LoVo (cell line): ENCODE results near the gene ASB8.
A peak's percentile ranks its signal among the peaks of the same experiment; 100 is the strongest.
"Not testable (repeated sequence)": the region's sequence is repeated elsewhere in the genome, so short reads cannot be mapped to it uniquely, and the experiment has no call there.

Source experiments
- DNase-seq: peaks from one replicate; pipeline ENCODE4 v3.0.0-alpha.2; 2016; ENCODE audit warnings: low spot score

ASB8 gene

DNA sequence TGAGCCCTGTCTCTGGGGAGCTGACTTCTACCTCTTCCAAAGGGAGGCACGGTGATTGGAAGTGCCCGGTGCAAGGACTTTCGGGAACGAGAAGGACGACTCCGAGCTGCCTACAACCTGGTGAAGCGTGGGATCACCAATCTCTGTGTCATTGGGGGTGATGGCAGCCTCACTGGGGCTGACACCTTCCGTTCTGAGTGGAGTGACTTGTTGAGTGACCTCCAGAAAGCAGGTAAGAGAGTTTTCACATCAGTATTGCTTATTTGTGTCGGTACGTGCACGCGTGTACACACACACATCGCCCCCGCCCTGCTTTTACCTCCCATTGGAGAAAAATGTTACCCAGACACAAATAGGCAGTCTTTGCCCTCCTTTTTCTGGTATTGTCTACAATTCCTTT, 24.5 kb downstream of the ASB8 start:
- no peak for DNase-seq

DNA sequence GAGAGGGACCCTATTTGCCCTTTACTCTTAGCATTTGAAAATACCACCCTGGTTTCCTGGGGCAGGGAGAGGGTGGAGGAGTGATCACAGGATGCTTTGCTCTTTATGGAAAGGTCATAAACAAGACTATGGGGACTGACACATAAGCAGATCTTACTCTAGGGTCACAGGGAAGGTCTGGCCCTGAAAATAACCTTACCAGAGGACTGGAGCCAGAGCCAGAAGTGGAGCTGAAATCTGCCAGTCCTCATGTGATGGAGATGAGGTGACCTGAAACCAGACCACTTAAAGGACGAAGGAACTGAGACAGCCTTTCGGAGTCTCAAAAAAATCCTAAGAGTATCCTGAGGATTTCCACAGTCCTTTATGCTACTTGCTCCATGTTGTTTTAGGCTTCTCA, 25.8 kb downstream of the ASB8 start:
- no peak for DNase-seq

DNA sequence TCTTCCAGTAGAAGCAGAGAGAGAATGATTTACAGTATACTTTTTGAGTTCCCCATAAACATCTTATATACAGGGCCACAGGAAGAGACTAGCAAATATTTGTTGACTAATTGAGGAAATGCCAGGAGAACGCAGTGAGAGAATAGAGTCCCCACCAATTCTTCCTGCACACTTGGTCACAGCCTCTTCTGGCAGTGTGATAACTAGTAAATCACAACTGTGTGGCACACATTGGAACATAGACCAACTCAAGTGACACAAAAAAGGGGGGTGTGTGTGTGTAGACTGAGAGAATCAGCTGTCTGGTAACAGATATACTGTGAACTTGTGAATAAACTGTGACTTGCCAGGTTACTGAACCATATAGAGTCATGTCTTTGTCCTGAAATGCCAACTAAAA, 27.9 kb downstream of the ASB8 start:
- no peak for DNase-seq

DNA sequence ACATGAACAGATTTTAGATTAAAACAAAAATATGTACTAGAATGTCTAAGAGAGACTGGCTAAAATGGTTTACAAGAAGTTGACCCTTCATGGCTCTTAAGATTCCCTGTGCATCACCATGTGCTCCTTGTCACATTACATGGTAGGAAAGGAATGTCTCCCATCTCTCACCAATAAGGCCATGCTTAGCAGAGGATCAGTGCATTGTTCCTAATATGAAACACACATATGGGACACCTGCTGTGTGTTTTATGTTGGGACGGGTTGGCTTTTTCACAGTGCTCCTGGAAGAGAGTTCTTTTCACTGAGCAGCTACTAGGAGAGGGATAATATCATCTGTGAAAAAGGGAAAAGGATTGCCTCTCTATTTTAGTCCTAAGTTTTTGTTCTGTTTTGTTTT, 28.5 kb downstream of the ASB8 start:
- no peak for DNase-seq

DNA sequence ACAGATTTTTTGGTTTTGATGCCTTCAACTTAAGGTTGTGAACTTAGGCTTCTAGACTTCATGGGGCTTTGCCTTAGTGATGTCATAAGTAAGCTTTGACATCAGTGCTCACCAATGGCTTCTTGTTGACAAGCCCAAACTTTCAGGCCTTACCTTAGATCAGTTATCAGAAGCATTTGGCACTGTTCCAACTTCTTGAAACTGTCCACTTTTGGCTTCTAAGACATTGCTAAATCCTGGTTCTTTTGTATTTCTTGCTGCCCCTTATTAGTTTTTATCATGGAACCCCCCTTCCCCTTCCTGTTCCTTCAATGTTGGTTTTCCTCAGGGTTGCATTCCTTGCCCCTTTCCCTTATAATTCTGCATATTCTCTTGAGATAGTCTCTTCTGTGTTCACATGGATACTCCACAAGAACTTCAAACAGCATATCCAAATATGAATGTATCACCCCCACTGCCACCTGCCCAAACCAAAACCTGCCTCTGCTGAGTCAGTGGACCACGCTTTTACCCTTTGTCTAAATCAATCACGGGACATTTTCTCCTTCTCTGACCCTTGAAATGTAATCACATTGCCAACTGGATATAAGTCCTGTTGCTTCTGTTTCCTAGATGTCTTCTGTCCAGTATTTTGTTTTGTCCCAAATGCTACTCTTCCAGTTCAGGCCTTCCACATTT, 30.2 kb downstream of the ASB8 start:
- no peak for DNase-seq

DNA sequence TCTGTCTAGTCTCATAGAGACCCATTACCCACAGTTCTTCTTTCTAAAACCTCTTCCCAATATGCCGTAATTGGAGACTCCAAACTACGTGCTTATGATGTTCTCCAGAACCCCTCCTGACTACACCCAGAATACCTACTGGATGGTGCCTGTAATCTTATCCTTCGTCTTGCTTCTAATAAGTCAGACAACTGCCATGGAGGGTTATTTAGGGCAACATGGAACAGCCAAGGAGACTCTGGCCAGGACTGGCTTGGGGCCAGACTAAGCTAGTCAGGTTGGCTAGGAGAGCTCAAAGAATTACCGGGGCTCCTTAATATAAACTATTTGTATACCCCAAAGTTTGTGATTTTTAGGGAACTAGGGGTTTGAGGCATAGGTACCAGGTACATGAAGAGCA, 31.3 kb downstream of the ASB8 start:
- no peak for DNase-seq

DNA sequence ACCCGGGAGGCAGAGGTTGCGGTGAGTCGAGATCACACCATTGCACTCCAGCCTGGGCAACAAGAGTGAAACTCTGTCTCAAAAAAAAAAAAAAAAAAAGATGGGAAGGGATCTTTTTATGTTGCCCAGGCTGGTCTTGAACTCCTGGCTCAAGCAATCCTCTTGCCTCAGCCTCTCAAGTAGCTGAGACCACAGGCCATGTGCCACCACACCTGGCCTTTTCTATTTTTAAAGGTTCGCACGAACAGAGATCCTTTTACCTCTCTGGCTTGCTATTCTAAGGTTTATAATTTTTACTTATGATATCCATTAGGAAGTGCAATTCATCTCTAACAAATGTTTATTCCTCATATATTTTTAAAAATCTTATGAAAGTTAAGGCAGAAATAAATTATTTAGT, 31.8 kb downstream of the ASB8 start:
- not testable (repeated sequence) for DNase-seq

DNA sequence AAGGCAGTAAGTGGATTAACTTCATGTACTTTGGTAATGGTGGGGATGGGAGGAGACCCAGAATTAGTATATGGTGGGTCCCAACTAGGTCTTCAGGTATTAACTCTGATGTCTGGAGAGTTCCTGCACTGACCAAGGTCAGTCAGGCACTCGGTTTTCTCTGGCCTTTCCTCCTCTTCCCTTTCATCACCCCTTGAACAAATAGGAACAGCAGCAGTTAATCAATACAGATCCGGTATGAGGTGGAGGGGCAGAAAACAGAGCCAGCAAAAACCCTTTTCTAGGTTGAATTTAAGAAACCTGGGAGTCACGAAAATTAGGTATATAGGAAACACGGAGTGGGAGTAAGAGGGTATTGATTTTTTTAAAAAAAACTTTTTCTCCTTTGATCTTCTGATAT, 34.1 kb downstream of the ASB8 start:
- DNase-seq = no peak

DNA sequence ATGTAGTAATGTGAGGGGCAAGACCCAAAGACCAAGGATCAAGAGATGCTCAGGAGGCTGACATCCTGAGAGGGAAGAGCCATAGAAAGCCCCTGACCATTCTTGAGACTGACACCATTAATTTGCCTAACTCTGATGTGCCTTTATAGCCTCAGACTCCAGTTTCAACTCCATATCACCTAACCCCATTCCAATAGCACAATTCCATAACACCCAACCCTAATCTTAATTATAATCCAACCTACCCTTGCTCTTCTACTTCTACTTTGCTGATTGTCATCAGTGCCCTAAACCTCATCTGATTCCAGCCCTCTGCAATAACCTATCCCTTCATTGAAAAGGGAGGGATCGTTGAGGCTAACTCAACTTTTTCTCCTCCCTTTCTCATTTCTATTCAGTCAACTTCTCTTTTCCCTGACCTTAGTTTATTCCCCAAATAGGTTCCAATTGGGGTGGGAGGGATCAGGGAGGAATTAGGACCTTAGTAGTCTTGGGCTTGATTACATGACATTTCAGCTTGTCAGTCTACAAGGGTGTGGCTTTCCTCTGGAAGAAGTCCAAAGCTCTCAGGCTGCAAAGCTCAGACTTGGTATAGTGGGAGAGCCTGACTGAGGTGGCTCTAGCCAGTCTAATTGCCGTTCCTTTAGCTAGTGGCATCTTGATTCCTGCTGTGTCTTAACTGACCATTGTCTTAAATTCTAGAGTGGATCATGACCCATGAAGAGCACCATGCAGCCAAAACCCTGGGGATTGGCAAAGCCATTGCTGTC, 35.1 kb downstream of the ASB8 start:
- DNase-seq = no peak

DNA sequence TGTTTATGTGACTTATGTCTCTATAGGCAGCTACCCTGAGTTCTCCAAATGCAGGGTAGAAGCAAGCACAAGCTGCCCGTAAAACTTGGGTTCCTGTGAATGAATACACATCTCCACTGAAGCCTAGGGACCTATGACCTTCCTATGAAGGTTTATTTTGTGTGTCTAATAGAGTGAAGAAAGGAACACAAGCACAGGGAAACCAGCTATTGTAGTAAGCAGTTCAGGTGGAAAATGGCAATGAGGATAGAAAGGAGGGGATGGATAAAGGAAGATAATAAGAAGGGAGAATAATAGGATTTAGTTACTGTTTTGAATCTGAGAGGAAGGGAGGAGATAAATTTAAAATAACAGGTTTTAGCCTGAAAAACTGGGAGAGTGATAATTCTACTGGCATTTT, 35.8 kb downstream of the ASB8 start:
- DNase-seq = no peak

DNA sequence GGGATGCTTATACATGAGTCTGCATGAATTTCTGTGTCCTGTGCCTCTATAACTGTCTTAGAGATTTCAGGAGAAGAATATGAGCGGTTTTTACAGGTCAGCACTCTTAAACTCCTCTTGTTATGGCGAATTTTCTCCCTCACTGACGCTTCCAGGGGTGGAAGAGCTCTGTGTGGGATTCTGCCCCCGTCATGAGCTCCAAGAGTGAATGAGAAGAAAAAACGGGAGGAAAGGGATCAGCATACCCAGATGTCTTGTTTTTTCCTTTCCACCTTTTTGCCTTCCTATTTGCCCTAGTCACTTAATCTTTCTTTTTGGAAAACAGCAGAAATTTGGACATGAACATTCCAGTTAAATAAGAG, 37.5 kb downstream of the ASB8 start:
- no peak for DNase-seq

DNA sequence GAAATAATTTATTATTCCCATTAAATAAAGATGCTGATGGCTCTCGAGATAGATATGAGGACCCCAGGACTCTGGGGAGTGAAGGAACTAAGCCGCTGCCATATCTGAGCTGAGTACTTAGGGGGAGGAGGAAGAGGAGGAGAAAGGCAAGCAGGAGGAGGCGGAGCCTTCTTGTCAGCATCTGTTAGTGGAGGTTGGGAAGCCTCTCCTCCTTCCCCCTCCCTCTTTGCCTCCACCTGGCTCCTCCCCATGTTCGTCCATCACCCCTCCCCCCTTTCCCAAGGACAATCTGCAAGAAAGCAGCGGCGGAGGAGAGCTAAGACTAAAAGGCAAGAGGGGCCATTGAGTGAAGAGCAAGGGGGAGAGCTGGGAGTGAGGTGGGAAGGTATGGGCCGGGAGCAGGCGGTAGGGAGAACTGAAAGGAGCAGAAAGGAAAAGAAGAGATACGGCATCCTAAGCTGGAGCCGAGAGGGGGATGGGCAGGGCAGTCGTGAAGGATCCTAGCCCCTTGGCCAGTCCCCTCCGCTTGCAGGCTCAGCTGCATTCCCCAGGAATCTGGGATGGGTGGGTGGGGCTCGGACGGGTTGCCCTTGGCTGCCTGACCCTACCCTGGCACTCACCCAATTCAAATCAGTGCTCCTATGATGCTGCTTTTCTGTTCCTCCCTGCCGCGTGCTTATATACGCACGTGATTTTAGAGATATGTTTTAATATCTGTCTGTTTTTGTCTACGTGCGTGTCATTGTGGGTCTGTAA, 38.1 kb downstream of the ASB8 start, which contains the start of gene PFKM:
TSS of gene PFKM (plus strand) at position 287 of the 756 bp plus-strand sequence. CDS start 3,411 bp downstream, outside the sequence.
- peak; percentile 95 for DNase-seq

DNA sequence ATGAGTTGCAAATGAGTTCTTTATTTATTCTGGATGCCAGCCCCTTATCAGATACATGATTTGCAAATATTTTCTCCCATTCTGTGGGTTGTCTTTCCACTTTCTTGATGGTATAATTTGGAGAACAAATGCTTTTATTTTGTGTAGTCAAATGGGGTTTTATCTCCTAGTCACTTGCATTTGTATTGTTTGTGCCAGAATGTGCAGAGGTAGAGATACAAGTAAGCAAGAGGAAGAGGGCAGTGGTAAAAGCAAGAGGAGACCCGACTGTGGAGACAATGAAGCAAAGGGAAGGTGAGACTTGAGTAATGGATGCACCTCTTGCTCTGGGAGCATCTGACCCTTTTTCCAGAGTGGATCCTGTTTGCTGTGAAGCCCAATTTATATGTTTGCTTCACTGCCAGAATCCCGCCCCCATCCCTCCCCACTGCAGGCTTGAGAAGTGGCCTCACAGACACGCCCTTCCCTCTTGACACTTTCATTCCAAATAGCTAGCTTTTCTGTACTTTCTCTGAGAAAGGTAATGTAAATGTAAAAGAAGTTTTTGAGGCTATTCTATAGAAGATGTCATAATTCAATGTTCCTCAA, 38.9 kb downstream of the ASB8 start:
- peak; percentile 12 for DNase-seq

DNA sequence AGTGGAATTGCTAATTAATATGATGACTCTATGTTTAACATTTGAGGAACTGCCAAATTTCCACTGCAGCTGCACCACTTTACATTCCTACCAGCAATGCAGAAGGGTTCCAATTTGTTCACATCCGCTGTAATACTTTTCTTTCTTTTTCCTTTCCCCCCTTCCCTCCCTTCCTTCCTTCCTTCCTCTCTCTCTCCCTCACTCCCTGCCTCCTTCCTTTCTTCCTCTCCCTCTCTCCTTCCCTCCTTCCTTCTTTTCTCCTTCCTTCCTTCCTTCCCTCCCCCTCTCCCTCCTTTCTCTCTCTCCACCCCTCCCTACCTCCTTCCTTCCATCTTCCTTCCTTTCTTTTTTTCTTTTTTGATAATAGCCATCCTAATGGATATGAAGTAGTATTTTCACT, 41.4 kb downstream of the ASB8 start:
- no peak for DNase-seq

DNA sequence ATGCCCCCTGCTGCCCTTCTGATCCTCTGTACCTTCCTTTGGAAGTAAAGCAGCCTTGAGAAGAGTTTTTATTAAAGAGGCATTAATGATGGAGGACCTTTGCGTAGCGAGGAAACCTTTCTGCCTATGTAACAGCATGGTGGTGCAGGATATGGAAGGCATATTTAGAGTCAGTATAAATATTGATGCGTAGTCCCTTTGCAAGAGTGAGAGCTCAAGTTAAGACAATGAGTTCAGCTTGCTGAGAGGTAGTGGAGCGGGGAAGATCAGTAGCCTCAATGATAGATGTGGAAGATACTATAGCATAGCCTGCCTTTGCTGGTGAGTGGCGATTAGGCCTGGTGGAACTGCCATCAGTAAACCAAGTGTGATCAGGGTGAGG, 46.0 kb downstream of the ASB8 start:
- DNase-seq = not testable (repeated sequence)

DNA sequence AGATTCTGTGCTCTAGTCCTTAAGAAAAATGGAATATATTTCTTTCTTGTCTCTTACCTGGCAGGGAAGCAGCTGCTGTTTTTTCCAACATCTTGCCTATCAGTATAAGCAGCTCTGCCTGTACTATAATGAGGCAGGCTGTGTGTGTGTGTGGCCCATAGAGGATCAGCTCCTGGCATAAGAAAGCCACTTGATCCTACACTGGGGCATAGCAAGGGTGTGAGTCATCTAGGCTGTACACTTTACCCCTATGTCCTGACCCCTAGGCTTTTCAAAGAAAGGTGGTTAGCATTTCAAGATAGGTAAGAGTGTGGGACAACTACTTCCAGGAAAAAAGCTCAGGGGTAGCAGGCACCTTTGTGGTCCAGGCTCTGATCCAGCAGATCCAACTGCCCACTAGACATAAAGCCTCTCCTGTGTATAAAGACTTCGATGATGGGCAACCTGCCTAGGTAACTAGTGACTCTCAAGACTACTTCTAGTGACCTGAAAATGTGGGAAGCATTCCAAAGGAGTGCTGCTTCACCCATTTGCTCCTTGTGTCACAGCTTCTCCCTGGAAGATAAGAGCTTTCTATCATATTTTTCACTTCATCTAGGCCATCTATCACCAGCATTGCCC, 46.5 kb downstream of the ASB8 start:
- DNase-seq = peak; percentile 19

DNA sequence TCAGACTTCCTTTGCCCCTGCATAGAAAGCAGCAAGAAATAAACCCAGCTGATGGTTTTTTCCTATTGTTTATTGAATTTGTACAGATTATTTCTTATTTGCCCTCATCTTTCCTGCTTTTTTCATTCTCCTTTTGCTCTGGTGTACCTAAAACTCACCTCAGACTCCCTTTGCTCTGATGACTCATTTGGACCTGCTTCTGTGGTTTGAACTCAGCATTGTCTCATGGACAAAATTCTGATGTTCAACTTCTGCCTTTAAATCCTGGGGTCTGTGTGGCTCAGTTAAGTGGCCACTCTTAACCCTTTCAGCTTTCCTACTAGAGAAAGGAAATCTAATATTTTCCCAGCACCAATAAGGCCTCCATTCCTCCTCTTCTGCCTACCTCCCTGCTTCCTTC, 47.9 kb downstream of the ASB8 start:
- DNase-seq = no peak

DNA sequence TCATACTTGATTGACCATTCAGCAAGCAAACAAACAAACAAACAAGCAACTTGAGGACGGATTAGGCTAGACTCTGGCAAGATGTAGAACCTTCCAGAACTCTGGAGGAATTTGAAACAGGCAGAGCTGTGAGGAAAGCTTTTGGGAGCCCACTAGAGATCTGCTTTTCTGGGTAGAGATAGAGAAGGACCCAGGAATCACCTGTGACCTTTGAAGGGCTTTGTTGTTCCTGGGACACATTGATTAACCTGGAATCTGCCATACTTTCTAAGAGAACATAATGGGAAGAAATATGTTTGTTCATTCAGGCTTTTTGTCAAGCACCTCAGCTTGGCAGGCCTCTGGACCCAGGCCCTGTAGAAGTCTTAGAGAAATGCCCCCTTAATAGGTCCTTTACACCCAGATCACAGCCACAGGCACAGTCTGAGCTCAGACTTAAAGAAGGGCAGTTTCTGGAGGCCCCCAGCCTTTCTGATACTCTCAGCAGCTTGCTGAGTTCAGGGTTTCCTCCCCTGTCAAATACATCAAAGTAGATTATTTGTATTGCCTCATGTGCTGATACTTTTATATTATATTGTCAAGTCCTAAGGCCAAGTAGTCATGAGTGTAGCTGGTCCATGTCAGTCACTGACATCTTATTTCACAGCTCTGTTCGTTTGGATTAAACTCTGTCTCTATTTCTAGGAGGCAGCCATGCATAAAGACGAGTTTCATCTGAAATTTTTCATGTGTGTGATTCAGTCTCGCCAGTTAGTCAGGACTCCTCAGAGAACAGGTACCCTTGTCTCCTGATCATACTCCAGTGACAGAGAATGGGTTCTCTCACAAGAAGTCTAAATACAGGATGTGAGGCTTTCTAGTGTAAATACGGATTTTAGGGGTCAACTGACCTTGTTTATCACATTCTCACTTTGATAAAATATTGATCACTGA, 50.4 kb downstream of the ASB8 start:
- no peak for DNase-seq

DNA sequence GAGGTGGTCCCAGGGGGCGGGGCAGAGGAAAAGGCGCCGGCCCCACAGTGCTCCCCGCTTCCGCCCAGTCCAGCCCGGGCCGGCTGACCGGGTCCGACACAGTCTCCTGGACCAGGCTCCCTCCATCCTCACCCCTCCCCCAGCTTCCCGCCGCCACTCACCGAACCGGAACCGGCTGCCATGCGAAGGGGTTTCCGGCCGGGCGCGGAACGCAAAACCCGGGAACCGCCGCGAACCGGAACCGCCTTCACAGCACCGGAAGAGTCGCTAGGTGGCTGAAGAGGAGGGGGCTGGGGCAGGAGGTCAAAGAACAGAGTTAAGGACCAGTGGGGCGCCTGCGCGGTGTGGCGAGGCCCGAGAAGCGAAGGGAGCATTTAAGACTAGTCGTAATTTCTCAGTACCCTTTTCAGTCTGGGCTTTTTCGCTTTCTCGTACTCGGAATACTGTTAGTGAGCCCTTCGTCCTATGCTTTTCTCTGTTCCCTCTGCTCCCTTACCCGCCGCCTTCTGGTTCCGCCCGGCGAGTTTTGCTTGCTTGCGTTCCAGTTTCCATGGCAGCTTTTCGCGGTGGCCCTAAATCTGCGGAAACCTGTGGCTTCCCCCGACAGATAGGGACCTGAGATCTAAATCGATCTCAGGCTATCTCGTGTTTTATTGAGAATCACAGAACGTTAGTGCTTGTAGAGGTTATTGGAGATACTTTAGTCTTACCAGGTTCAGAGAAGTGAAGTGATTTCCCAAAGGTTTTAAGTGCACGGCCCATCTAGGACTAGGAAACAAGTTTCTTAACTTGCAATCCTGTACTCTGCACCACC, 51.2 kb downstream of the ASB8 start, which contains the start of gene SENP1:
TSS of gene SENP1 (minus strand) at position 213 of the 814 bp plus-strand sequence. CDS start 4,607 bp downstream, outside the sequence.
- DNase-seq = peak; percentile 87

DNA sequence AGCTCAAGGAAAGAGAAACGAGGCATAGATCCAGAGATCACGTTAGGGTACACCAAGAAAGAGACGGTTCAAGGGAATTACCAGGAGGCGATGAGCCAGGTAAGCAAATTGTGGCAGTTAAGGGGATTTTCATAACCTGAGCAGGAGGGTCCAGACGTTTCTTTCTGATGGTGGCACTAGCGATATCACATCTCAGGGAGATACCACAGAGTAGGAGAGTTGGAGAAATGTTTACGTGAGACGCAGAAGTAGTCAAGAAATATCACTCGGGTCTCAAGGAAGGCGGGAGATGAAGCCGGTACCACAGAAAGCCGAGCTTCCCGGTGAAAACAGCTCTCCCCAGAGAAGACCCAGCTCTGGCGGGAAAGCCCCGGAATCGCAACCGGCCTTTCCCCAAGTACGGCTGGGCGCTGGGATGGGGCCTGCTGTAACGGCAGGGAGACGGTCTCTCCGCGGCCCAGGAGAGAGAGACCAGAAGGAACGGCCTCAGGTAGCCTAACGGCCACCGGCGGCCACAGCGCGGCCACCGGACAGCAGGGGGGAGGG, 51.9 kb downstream of the ASB8 start:
- no peak for DNase-seq
